NT2/D1 (cell line): Measurements from ENCODE around the gene VWA3A.

Source experiments
- SUZ12 ChIP-seq: IDR thresholded peaks from 2 replicates; pipeline ENCODE4 v1.6.1; 2011; ENCODE audit not compliant: insufficient read length, insufficient read depth; ENCODE audit errors: extremely low read depth
- YY1 ChIP-seq: IDR thresholded peaks from 2 replicates; pipeline ENCODE4 v1.6.1; 2011; ENCODE audit not compliant: insufficient read length, insufficient read depth
- ZNF274 ChIP-seq: IDR thresholded peaks from 2 replicates; pipeline ENCODE4 v1.6.1; 2011; ENCODE audit warnings: mild to moderate bottlenecking, low read depth, low read length

DNA sequence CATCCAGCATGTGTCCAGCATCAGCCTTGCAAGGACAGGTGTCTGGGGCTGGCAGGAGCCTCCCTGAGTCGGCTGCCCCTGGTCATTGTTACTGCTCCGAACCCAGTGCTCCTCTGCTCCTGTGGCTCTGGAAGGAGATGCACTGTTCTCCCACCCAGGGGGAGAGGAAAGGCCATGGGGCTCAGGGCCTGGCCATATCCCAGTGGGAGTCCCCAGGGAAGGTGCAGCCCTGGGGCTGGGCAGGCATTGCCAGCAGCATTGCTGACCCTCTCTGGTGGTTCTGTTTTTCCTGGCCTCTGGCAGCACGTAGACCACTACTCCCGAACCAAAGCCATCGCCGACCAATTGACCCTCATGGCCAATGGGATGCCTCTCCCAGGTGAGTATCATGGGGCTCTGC is 79.6 kb downstream of the VWA3A start:
- TF ChIP-seq YY1 (no peak), ZNF274 (no peak), SUZ12 (no peak)
